GM12878 (cell line): ENCODE measurements around the gene NFATC3.

ENCODE experiments used
- IRF3 ChIP-seq: fragments of 450-650 bp; IDR thresholded peaks from 2 replicates; pipeline ENCODE4 v1.6.1; 2014; ENCODE audit warnings: mild to moderate bottlenecking
- SMC3 ChIP-seq: IDR thresholded peaks from 2 replicates; pipeline ENCODE4 v1.6.1; 2011; ENCODE audit warnings: low read length, improper control_type of control experiment, borderline replicate concordance
- TF ChIP-seq, protein P1 (sequence below), 3 experiments: IDR thresholded peaks in 2 of 3; conservative IDR thresholded peaks in 1 of 3; 2 replicates each; pipeline ENCODE4 v1.5.1; 2011; ENCODE audit warnings: low read depth in 3 of 3, low read length in 3 of 3, mild to moderate bottlenecking in 3 of 3, control low read depth in 2 of 3, moderate library complexity in 2 of 3, inconsistent platforms in 1 of 3, mixed read lengths in 1 of 3; ENCODE audit not compliant: control insufficient read depth in 2 of 3, insufficient read depth in 1 of 3; ENCODE audit errors: extremely low read depth in 1 of 3

DNA sequence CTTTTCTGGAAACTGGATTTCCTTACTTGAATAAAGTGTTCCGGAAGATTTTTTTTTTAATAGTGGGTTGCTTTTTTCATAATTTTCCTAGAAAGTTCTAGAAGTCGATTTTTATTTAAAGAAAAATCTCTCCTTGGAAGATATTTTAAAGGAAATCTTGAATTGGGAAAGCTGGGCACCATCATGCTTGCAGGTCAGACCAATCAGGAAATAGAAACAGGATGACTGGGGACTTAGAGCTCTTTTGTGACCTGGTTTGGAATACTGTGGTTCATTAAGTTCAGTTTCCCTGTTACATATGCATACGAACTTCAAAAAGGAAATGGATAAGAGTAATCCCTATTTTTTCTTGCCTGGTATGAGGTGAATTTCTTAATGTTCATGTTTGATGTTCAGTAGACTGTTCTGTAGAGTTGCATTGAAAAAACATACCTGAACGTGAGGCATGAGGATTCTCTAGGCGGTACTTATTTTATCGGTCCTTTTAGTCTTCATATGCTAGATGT, 1.2 kb downstream of the NFATC3 start:
- TF ChIP-seq SMC3, result no peak
- TF ChIP-seq, protein P1, sequence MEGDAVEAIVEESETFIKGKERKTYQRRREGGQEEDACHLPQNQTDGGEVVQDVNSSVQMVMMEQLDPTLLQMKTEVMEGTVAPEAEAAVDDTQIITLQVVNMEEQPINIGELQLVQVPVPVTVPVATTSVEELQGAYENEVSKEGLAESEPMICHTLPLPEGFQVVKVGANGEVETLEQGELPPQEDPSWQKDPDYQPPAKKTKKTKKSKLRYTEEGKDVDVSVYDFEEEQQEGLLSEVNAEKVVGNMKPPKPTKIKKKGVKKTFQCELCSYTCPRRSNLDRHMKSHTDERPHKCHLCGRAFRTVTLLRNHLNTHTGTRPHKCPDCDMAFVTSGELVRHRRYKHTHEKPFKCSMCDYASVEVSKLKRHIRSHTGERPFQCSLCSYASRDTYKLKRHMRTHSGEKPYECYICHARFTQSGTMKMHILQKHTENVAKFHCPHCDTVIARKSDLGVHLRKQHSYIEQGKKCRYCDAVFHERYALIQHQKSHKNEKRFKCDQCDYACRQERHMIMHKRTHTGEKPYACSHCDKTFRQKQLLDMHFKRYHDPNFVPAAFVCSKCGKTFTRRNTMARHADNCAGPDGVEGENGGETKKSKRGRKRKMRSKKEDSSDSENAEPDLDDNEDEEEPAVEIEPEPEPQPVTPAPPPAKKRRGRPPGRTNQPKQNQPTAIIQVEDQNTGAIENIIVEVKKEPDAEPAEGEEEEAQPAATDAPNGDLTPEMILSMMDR (IDR thresholded peaks at IDR 0.05 in 2 of 3, conservative IDR thresholded peaks at IDR 0.05 in 1 of 3; ENCODE audit: control insufficient read depth in 2 of 3, extremely low read depth in 1 of 3, insufficient read depth in 1 of 3, low read depth in 3 of 3, low read length in 3 of 3), result no peak
- TF ChIP-seq IRF3, result no peak
